Measurements from ENCODE around the gene ATP1B3. TPM values are rescaled to one million over a fixed set of nuclear protein-coding genes. Genes with fewer than 3 reads are reported as not detected.
A peak's percentile ranks its signal among the peaks of the same experiment; 100 is the strongest.

ATP1B3 gene
- total and polyA plus RNA-seq, 4 donors = 6.8 to 30.2 (median 11.3) TPM

- Histone ChIP-seq H3K27ac (ENCODE audit: low read depth in 1 of 2, low read length in 2 of 2) (peak overlapping the region in 1 of 2 donors; percentile 28), H3K9me3 (ENCODE audit: control insufficient read depth in 4 of 4, low read length in 3 of 4) (no peaks in the 10 kb centered on the region), H3K27me3 (ENCODE audit: control insufficient read depth in 4 of 4, insufficient read depth in 4 of 4, low read length in 3 of 4) (no peaks in the 10 kb centered on the region), H3K4me3 (ENCODE audit: low read depth in 1 of 3, low read length in 3 of 3) (no peak overlapping the region), H3K9ac (ENCODE audit: low read depth in 1 of 2, low read length in 2 of 2) (no peak overlapping the region), H3K36me3 (ENCODE audit: control insufficient read depth in 4 of 4, insufficient read depth in 3 of 4, low read depth in 1 of 4, low read length in 3 of 4) (peaks cover 3 to 19% (median 17%) of the 10 kb centered on the region in 4 donors), H3K4me1 (ENCODE audit: control insufficient read depth in 4 of 4, insufficient read depth in 4 of 4, low read length in 3 of 4) (no peaks in the 10 kb centered on the region)
- 84% methylated on average over 8 of the region's 8 CpGs for WGBS
- no peak for TF ChIP-seq EGR1 (IDR thresholded peaks at IDR 0.05; ENCODE audit: low read depth in 2 of 2)
- peak in 1 of 2 donors; percentile 35 for TF ChIP-seq JUND (IDR thresholded peaks at IDR 0.05)
- no peak for DNase-seq (ENCODE audit: low spot score)
Observed at GRCh38 chr3:141959589-141960554, 83.4 kb downstream of the ATP1B3 start.

GRCh38 chr3:141960731-141961130 is 84.3 kb downstream of the ATP1B3 start:
- no peak for DNase-seq (ENCODE audit: low spot score)
- no peak overlapping the region for H3K9ac ChIP-seq (ENCODE audit: low read depth in 1 of 2, low read length in 2 of 2)
- no peak overlapping the region for H3K4me3 ChIP-seq (ENCODE audit: low read depth in 1 of 3, low read length in 3 of 3)
- H3K27ac ChIP-seq (ENCODE audit: low read depth in 1 of 2, low read length in 2 of 2) = no peak overlapping the region
- H3K36me3 ChIP-seq (ENCODE audit: control insufficient read depth in 4 of 4, insufficient read depth in 3 of 4, low read depth in 1 of 4, low read length in 3 of 4) = peaks cover 2 to 19% (median 17%) of the 10 kb centered on the region in 4 donors
- no peak for TF ChIP-seq ATF3 (IDR thresholded peaks at IDR 0.05)
- no peak for TF ChIP-seq CTCF (IDR thresholded peaks at IDR 0.05; ENCODE audit: low read depth, low read length, missing input control)
- TF ChIP-seq GABPA (IDR thresholded peaks at IDR 0.05 in 1 of 2, conservative IDR thresholded peaks at IDR 0.05 in 1 of 2) = no peak
- TF ChIP-seq FOXA2 (IDR thresholded peaks at IDR 0.05) = no peak
- TF ChIP-seq MAX (IDR thresholded peaks at IDR 0.05) = no peak
- no peak for TF ChIP-seq JUND (IDR thresholded peaks at IDR 0.05)
- no peak for TF ChIP-seq TAF1 (conservative IDR thresholded peaks at IDR 0.05)
- TF ChIP-seq YY1 (IDR thresholded peaks at IDR 0.05) = no peak
- no peak for TF ChIP-seq EGR1 (IDR thresholded peaks at IDR 0.05; ENCODE audit: low read depth in 2 of 2)
- no peak for TF ChIP-seq SP1 (IDR thresholded peaks at IDR 0.05)
- TF ChIP-seq REST (IDR thresholded peaks at IDR 0.05) = no peak
- no peak for TF ChIP-seq RXRA (IDR thresholded peaks at IDR 0.05)
- TF ChIP-seq FOXA1 (IDR thresholded peaks at IDR 0.05) = no peak
- TF ChIP-seq RAD21 (IDR thresholded peaks at IDR 0.05) = no peak
- no peak for TF ChIP-seq HNF4G (IDR thresholded peaks at IDR 0.05)
- no peak for TF ChIP-seq NR2F2 (IDR thresholded peaks at IDR 0.05)
- no peaks in the 10 kb centered on the region for H3K9me3 ChIP-seq (ENCODE audit: control insufficient read depth in 4 of 4, low read length in 3 of 4)
- no peaks in the 10 kb centered on the region for H3K4me1 ChIP-seq (ENCODE audit: control insufficient read depth in 4 of 4, insufficient read depth in 4 of 4, low read length in 3 of 4)
- no peaks in the 10 kb centered on the region for H3K27me3 ChIP-seq (ENCODE audit: control insufficient read depth in 4 of 4, insufficient read depth in 4 of 4, low read length in 3 of 4)
- WGBS = 93% methylated on average over 3 of the region's 3 CpGs

All from liver (tissue), 9 donors.